Urinary bladder (tissue), 4 donors: Measurements from ENCODE around the gene HTRA2. TPM values are rescaled to one million over a fixed set of nuclear protein-coding genes. Genes with fewer than 3 reads are reported as not detected.

ENCODE experiments used
- DNase-seq: peaks from one replicate; pipeline ENCODE4 v3.0.0-alpha.2; 2015; ENCODE audit errors: extremely low spot score
- H3K27ac ChIP-seq: one replicate; pipeline ENCODE4 v1.5.1; 2013; ENCODE audit warnings: low read depth, mild to moderate bottlenecking, moderate library complexity
- H3K36me3 ChIP-seq: one replicate; pipeline ENCODE4 v1.6.1; 2013; ENCODE audit warnings: mild to moderate bottlenecking, moderate library complexity; ENCODE audit not compliant: insufficient read depth
- H3K4me1 ChIP-seq: one replicate; pipeline ENCODE4 v1.6.1; 2013; ENCODE audit warnings: mild to moderate bottlenecking, moderate library complexity; ENCODE audit not compliant: insufficient read depth
- H3K4me3 ChIP-seq: one replicate; pipeline ENCODE4 v1.5.1; 2013; ENCODE audit warnings: low read depth, low read length
- WGBS: extraction: QIAGEN DNeasy Blood & Tissue Kit; methylation state at CpG from one replicate; pipeline ENCODE4 v1.1.7; 2013; 5-methylcytosine and 5-hydroxymethylcytosine counted together
- polyA plus RNA-seq: library from polyadenylated mRNA; stranded (reverse); fragments of 200-250 nt; gene quantifications from one replicate; pipeline ENCODE4 v1.2.3, GENCODE V29; 2013
- total RNA-seq: library from RNA; depleted of rRNA; stranded (reverse); fragments of >200 nt; gene quantifications from one replicate; pipeline ENCODE4 v1.2.3, GENCODE V29; 2014
- donor health status: healthy with polysubstance abuse.
- donor health status: healthy.

HTRA2 gene
- total and polyA plus RNA-seq, 2 donors: 25.1 to 37.3 TPM

GRCh38 chr2:74578408-74578807 lies 48.7 kb downstream of the HTRA2 start:
- 81% methylated on average over 3 of the region's 3 CpGs for WGBS
- no peaks in the 10 kb centered on the region for H3K36me3 ChIP-seq
- no peak overlapping the region for H3K27ac ChIP-seq
- H3K4me3 ChIP-seq: no peak overlapping the region
- no peak for DNase-seq
- H3K4me1 ChIP-seq: no peaks in the 10 kb centered on the region

- Histone ChIP-seq H3K4me1 (no peaks in the 10 kb centered on the region), H3K27ac (no peak overlapping the region), H3K36me3 (no peaks in the 10 kb centered on the region), H3K4me3 (no peak overlapping the region)
- WGBS: 64% methylated on average over 3 of the region's 3 CpGs
- DNase-seq: no peak
These were observed 51.7 kb downstream of the HTRA2 start for GRCh38 chr2:74581463-74581862.

GRCh38 chr2:74582184-74582583 lies 52.5 kb downstream of the HTRA2 start:
- Histone ChIP-seq H3K36me3 (no peaks in the 10 kb centered on the region), H3K4me3 (no peak overlapping the region), H3K4me1 (no peaks in the 10 kb centered on the region), H3K27ac (no peak overlapping the region)
- DNase-seq: no peak
- WGBS: 68% methylated on average over 2 of the region's 2 CpGs

Other genes with a start within 250 kb of the HTRA2 start
- gene SLC4A5, start 186.5 kb upstream of the HTRA2 start, total RNA-seq: 3.8 TPM
- gene SLC4A5, start 186.5 kb upstream of the HTRA2 start, polyA plus RNA-seq: 0.92 TPM
- 62.1 TPM for gene DCTN1, start 149.6 kb upstream of the HTRA2 start, total RNA-seq
- 118 TPM for gene DCTN1, start 149.6 kb upstream of the HTRA2 start, polyA plus RNA-seq
- 0.74 TPM for gene C2orf81, start 108.3 kb upstream of the HTRA2 start, total RNA-seq
- 4.9 TPM for gene C2orf81, start 108.3 kb upstream of the HTRA2 start, polyA plus RNA-seq
- gene WDR54, start 108.2 kb upstream of the HTRA2 start, total RNA-seq: 7.8 TPM
- gene WDR54, start 108.2 kb upstream of the HTRA2 start, polyA plus RNA-seq: 21.5 TPM
- 18.0 TPM for gene RTKN, start 88.0 kb upstream of the HTRA2 start, total RNA-seq
- gene RTKN, start 88.0 kb upstream of the HTRA2 start, polyA plus RNA-seq: 14.2 TPM
- 13.5 TPM for gene INO80B, start 74.8 kb upstream of the HTRA2 start, total RNA-seq
- 35.2 TPM for gene INO80B, start 74.8 kb upstream of the HTRA2 start, polyA plus RNA-seq
- 23.1 TPM for gene WBP1, start 71.5 kb upstream of the HTRA2 start, total RNA-seq
- gene WBP1, start 71.5 kb upstream of the HTRA2 start, polyA plus RNA-seq: 99.3 TPM
- 28.4 TPM for gene MOGS, start 64.6 kb upstream of the HTRA2 start, total RNA-seq
- gene MOGS, start 64.6 kb upstream of the HTRA2 start, polyA plus RNA-seq: 27.2 TPM
- 14.0 TPM for gene MRPL53, start 57.3 kb upstream of the HTRA2 start, total RNA-seq
- 75.2 TPM for gene MRPL53, start 57.3 kb upstream of the HTRA2 start, polyA plus RNA-seq
- gene CCDC142, start 46.9 kb upstream of the HTRA2 start, total RNA-seq: 28.2 TPM
- gene CCDC142, start 46.9 kb upstream of the HTRA2 start, polyA plus RNA-seq: 7.0 TPM
- gene TTC31, start 46.9 kb upstream of the HTRA2 start, total RNA-seq: 10.8 TPM
- gene TTC31, start 46.9 kb upstream of the HTRA2 start, polyA plus RNA-seq: 20.9 TPM
- 0.95 TPM for gene LBX2, start 30.3 kb upstream of the HTRA2 start, total RNA-seq
- 0.95 TPM for gene LBX2, start 30.3 kb upstream of the HTRA2 start, polyA plus RNA-seq
- 21.7 TPM for gene PCGF1, start 22.2 kb upstream of the HTRA2 start, total RNA-seq
- 19.2 TPM for gene PCGF1, start 22.2 kb upstream of the HTRA2 start, polyA plus RNA-seq
- gene TLX2, start 15.5 kb upstream of the HTRA2 start, total RNA-seq: 0.63 TPM
- gene TLX2, start 15.5 kb upstream of the HTRA2 start, polyA plus RNA-seq: 0.51 TPM
- gene DQX1, start 3.7 kb upstream of the HTRA2 start, total RNA-seq: 0.37 TPM
- gene DQX1, start 3.7 kb upstream of the HTRA2 start, polyA plus RNA-seq: 0.27 TPM
- 57.7 TPM for gene AUP1, start 227 bp upstream of the HTRA2 start, total RNA-seq
- 112 TPM for gene AUP1, start 227 bp upstream of the HTRA2 start, polyA plus RNA-seq
- gene LOXL3, start 24.0 kb downstream of the HTRA2 start, total RNA-seq: 14.6 TPM
- gene LOXL3, start 24.0 kb downstream of the HTRA2 start, polyA plus RNA-seq: 8.6 TPM
- gene DOK1, start 24.8 kb downstream of the HTRA2 start, total RNA-seq: 6.0 TPM
- gene DOK1, start 24.8 kb downstream of the HTRA2 start, polyA plus RNA-seq: 18.7 TPM
- gene M1AP, start 118.4 kb downstream of the HTRA2 start, total RNA-seq: 0.21 TPM
- gene M1AP, start 118.4 kb downstream of the HTRA2 start, polyA plus RNA-seq: 0.15 TPM
- gene SEMA4F, start 124.3 kb downstream of the HTRA2 start, total RNA-seq: 2.2 TPM
- gene SEMA4F, start 124.3 kb downstream of the HTRA2 start, polyA plus RNA-seq: 5.0 TPM